ENCODE results near the gene BUD23.

GRCh38 chr7:73741600-73741999 lies 58.2 kb downstream of the BUD23 start:
- TF ChIP-seq CTCF (IDR thresholded peaks at IDR 0.05) (no peak), POLR2AphosphoS5 (IDR thresholded peaks at IDR 0.05) (no peak), POLR2A (IDR thresholded peaks at IDR 0.05) (no peak)

Measured in stomach (tissue), 4 donors.